Naive thymus-derived CD4-positive, alpha-beta T cell (primary cell): Measurements from ENCODE around the gene INMT. TPM values are rescaled to one million over a fixed set of nuclear protein-coding genes. Genes with fewer than 3 reads are reported as not detected.

Source experiments
- ATAC-seq: fragments of 150-1000 bp; cut with Tn5 transposase; 2 replicates; pipeline ENCODE4 v1.10.0; 2021; ENCODE audit warnings: mild to moderate bottlenecking, moderate library complexity
- CTCF ChIA-PET: fragments of 350-600 bp; sonication (Branson Sonifier 250); formaldehyde crosslinking; loops from one replicate; lab custom pipeline; 2021; ENCODE audit warnings: antibody characterized with exemption; lab: Charles Lee
- POLR2A ChIA-PET: fragments of 350-600 bp; sonication (Branson Sonifier 250); formaldehyde crosslinking; loops from one replicate; lab custom pipeline; 2021; ENCODE audit warnings: antibody characterized with exemption, inconsistent platforms; lab: Charles Lee
- DNase-seq, 9 donors: peaks; one replicate each; pipeline versions ENCODE4 v3.0.0 to v3.0.0-alpha.2; 2020 to 2022; ENCODE audit warnings: mixed read lengths in 1 of 9
- H3K27ac ChIP-seq: one replicate; pipeline ENCODE4 v1.7.0; 2013; ENCODE audit warnings: mild to moderate bottlenecking, low read depth, low read length, moderate library complexity
- H3K27me3 ChIP-seq, 2 donors: one replicate each; pipeline ENCODE4 v1.7.0; 2013; ENCODE audit warnings: low read length in 2 of 2, mild to moderate bottlenecking in 2 of 2, moderate library complexity in 2 of 2; ENCODE audit not compliant: control insufficient read depth in 2 of 2, insufficient read depth in 2 of 2
- H3K36me3 ChIP-seq, 3 experiments: 1 replicate in 2 of 3; 2 replicates in 1 of 3; pipeline ENCODE4 v1.7.0; 2013; ENCODE audit warnings: low read length in 3 of 3, mild to moderate bottlenecking in 3 of 3, moderate library complexity in 1 of 3; ENCODE audit not compliant: insufficient read depth in 3 of 3, control insufficient read depth in 2 of 3
- H3K4me1 ChIP-seq, 2 donors: one replicate each; pipeline ENCODE4 v1.7.0; 2013; ENCODE audit warnings: low read length in 2 of 2, mild to moderate bottlenecking in 2 of 2, moderate library complexity in 1 of 2; ENCODE audit not compliant: control insufficient read depth in 2 of 2, insufficient read depth in 2 of 2
- H3K4me3 ChIP-seq: 2 replicates; pipeline ENCODE4 v1.7.0; 2013; ENCODE audit warnings: mild to moderate bottlenecking, low read length
- H3K9me3 ChIP-seq, 3 experiments: 1 replicate in 2 of 3; 2 replicates in 1 of 3; pipeline ENCODE4 v1.7.0; 2013; ENCODE audit warnings: low read length in 3 of 3; ENCODE audit not compliant: control insufficient read depth in 2 of 3
- H3K27ac Mint-ChIP-seq, 9 donors: one replicate each; pipeline ENCODE4 v1.8.0; 2020 to 2022; ENCODE audit warnings: mixed read lengths in 9 of 9, mild to moderate bottlenecking in 8 of 9, moderate library complexity in 5 of 9, inconsistent platforms in 2 of 9
- H3K27me3 Mint-ChIP-seq, 5 donors: one replicate each; pipeline ENCODE4 v1.8.0; 2021 to 2022; ENCODE audit warnings: mixed read lengths in 5 of 5, mild to moderate bottlenecking in 1 of 5
- H3K36me3 Mint-ChIP-seq, 5 donors: one replicate each; pipeline ENCODE4 v1.8.0; 2020 to 2022; ENCODE audit warnings: mixed read lengths in 5 of 5, mild to moderate bottlenecking in 3 of 5, inconsistent platforms in 1 of 5
- H3K4me1 Mint-ChIP-seq, 7 donors: one replicate each; pipeline ENCODE4 v1.8.0; 2020 to 2022; ENCODE audit warnings: mixed read lengths in 7 of 7, mild to moderate bottlenecking in 3 of 7, inconsistent platforms in 1 of 7
- H3K4me3 Mint-ChIP-seq, 10 donors: one replicate each; pipeline ENCODE4 v1.8.0; 2020 to 2022; ENCODE audit warnings: mild to moderate bottlenecking in 10 of 10, mixed read lengths in 10 of 10, moderate library complexity in 6 of 10, inconsistent platforms in 2 of 10
- H3K9me3 Mint-ChIP-seq, 11 donors: one replicate each; pipeline ENCODE4 v1.8.0; 2020 to 2022; ENCODE audit warnings: mixed read lengths in 11 of 11, mild to moderate bottlenecking in 4 of 11, inconsistent platforms in 1 of 11, moderate library complexity in 1 of 11
- intact Hi-C, 2 donors: fragments of 100-400 bp; cut with micrococcal nuclease; formaldehyde crosslinking; loops; one replicate each; pipeline ENCODE4 v1.15.1; 2023
- polyA plus RNA-seq, 2 donors: library from polyadenylated mRNA; unstranded; fragments of 300-500 nt; fragmentation: Illumina TruSeq; gene quantifications; one replicate each; pipeline ENCODE4 v1.2.3, GENCODE V29; 2021
- total RNA-seq, 6 experiments: library from RNA in 5 of 6; stranded (reverse) in 5 of 6; gene quantifications; 1 replicate in 5 of 6; 2 replicates in 1 of 6; pipeline ENCODE4 v1.2.3 and lab custom pipeline; 2021 to 2026

Gene INMT
- total and polyA plus RNA-seq, 7 experiments from 2014 or later: 0.24 to 4.8 (median 0.55) TPM; not detected in 1

- Mint-ChIP-seq H3K36me3 (peaks cover 30 to 46% (median 41%) of the 10 kb centered on the region in 5 donors), H3K9me3 (peaks cover 9 to 32% (median 24%) of the 10 kb centered on the region in 11 donors), H3K27ac (peak overlapping the region in 2 of 9 donors; percentile 1 to 5), H3K4me3 (no peak overlapping the region), H3K4me1 (peaks cover 19 to 43% (median 35%) of the 10 kb centered on the region in 7 donors), H3K27me3 (no peaks in the 10 kb centered on the region)
- intact Hi-C loops: no loop called here
- no peak for DNase-seq
- POLR2A ChIA-PET: no interaction called here
- CTCF ChIA-PET: interaction anchor here (1.2 to 1.7 kb wide), 2 partner anchors 16 to 19 kb away, joined by 3 to 9 read pairs; no protein-coding TSS in a partner anchor
- no peak overlapping the region for H3K27ac ChIP-seq
- peaks cover 0 to 18% (median 0%) of the 10 kb centered on the region in 3 experiments for H3K9me3 ChIP-seq
- no peaks in the 10 kb centered on the region for H3K27me3 ChIP-seq
- no peak for ATAC-seq
- peaks cover 0 to 17% (median 0%) of the 10 kb centered on the region in 3 experiments for H3K36me3 ChIP-seq
- no peak overlapping the region for H3K4me3 ChIP-seq
- peaks cover 13 to 17% of the 10 kb centered on the region in 2 donors for H3K4me1 ChIP-seq
Observed at GRCh38 chr7:30722671-30723070, 29.3 kb upstream of the INMT start.

GRCh38 chr7:30723776-30724175 lies 28.2 kb upstream of the INMT start:
- no peak for DNase-seq
- peaks cover 0 to 8% (median 0%) of the 10 kb centered on the region in 3 experiments for H3K36me3 ChIP-seq
- Mint-ChIP-seq H3K4me1 (peaks cover 29 to 54% (median 46%) of the 10 kb centered on the region in 7 donors), H3K4me3 (no peak overlapping the region), H3K27me3 (no peaks in the 10 kb centered on the region), H3K9me3 (peaks cover 0 to 21% (median 14%) of the 10 kb centered on the region in 11 donors), H3K27ac (no peak overlapping the region), H3K36me3 (peaks cover 19 to 35% (median 30%) of the 10 kb centered on the region in 5 donors)
- H3K4me1 ChIP-seq: peaks cover 24 to 27% of the 10 kb centered on the region in 2 donors
- H3K9me3 ChIP-seq: peaks cover 0 to 9% (median 0%) of the 10 kb centered on the region in 3 experiments
- ATAC-seq: no peak
- intact Hi-C loops: no loop called here
- no peak overlapping the region for H3K4me3 ChIP-seq
- CTCF ChIA-PET: interaction anchor here (1.2 to 8.2 kb wide), 2 partner anchors 15 to 18 kb away, joined by 3 to 158 read pairs; no protein-coding TSS in a partner anchor
- no peaks in the 10 kb centered on the region for H3K27me3 ChIP-seq
- POLR2A ChIA-PET: no interaction called here
- no peak overlapping the region for H3K27ac ChIP-seq

- Histone ChIP-seq H3K4me1 (peaks cover 24 to 49% of the 10 kb centered on the region in 2 donors), H3K36me3 (no peaks in the 10 kb centered on the region), H3K27ac (peak overlapping the region; percentile 67), H3K27me3 (no peaks in the 10 kb centered on the region), H3K9me3 (no peaks in the 10 kb centered on the region), H3K4me3 (peak overlapping the region; percentile 86)
- H3K9me3 Mint-ChIP-seq: peaks cover 0 to 3% (median 0%) of the 10 kb centered on the region in 11 donors
- DNase-seq (peak in 4 of 9 donors; percentile 38 to 53 (median 43)), ATAC-seq (peak; percentile 31)
- peaks cover 42 to 71% (median 69%) of the 10 kb centered on the region in 7 donors for H3K4me1 Mint-ChIP-seq
- peak overlapping the region; percentile 86 to 96 (median 91) for H3K27ac Mint-ChIP-seq
- CTCF ChIA-PET: interaction anchor here (0.7 to 8.2 kb wide), 11 partner anchors 13 to 558 kb away, joined by 3 to 158 read pairs (median 3); partner anchors contain the start of gene NOD1
- POLR2A ChIA-PET: interaction anchor here (0.6 to 6.5 kb wide), 8 partner anchors 8 to 156 kb away, joined by 3 to 126 read pairs (median 5); no protein-coding TSS in a partner anchor
- intact Hi-C loops: loop anchor here (1.0 to 5.0 kb wide), 11 partner anchors 12 to 1768 kb away; partner anchors contain the start of genes GARS1 (in 2 of the 2), MINDY4 (in 2 of the 2), AVL9 (in 1 of the 2) and CRHR2 (in 1 of the 2)
- peaks cover 4 to 9% (median 8%) of the 10 kb centered on the region in 5 donors for H3K36me3 Mint-ChIP-seq
- peak overlapping the region; percentile 76 to 91 (median 90) for H3K4me3 Mint-ChIP-seq
- no peaks in the 10 kb centered on the region for H3K27me3 Mint-ChIP-seq
Observed at GRCh38 chr7:30726296-30727006, 25.5 kb upstream of the INMT start.

GRCh38 chr7:30727061-30727945 lies 24.6 kb upstream of the INMT start:
- intact Hi-C loops: loop anchor here (1.0 to 5.0 kb wide), 11 partner anchors 11 to 1767 kb away; partner anchors contain the start of genes GARS1 (in 2 of the 2), MINDY4 (in 2 of the 2), AVL9 (in 1 of the 2) and CRHR2 (in 1 of the 2)
- ChIA-PET POLR2A (interaction anchor here (0.7 to 6.5 kb wide), 9 partner anchors 9 to 157 kb away, joined by 3 to 126 read pairs (median 4); no protein-coding TSS in a partner anchor), CTCF (interaction anchor here (0.8 to 8.2 kb wide), 10 partner anchors 12 to 570 kb away, joined by 3 to 158 read pairs (median 3); partner anchors contain the start of gene NOD1)
- Histone ChIP-seq H3K4me3 (peak overlapping the region; percentile 86), H3K4me1 (peaks cover 24 to 52% of the 10 kb centered on the region in 2 donors), H3K36me3 (no peaks in the 10 kb centered on the region), H3K27ac (peak overlapping the region; percentile 67), H3K27me3 (no peaks in the 10 kb centered on the region), H3K9me3 (no peaks in the 10 kb centered on the region)
- peak; percentile 93 for ATAC-seq
- Mint-ChIP-seq H3K27me3 (no peaks in the 10 kb centered on the region), H3K36me3 (peaks cover 4 to 9% (median 8%) of the 10 kb centered on the region in 5 donors), H3K4me1 (peaks cover 46 to 79% (median 77%) of the 10 kb centered on the region in 7 donors), H3K4me3 (peak overlapping the region; percentile 76 to 91 (median 90)), H3K27ac (peak overlapping the region; percentile 86 to 96 (median 91)), H3K9me3 (peaks cover 0 to 3% (median 0%) of the 10 kb centered on the region in 11 donors)
- DNase-seq: peak in 8 of 9 donors; percentile 30 to 86 (median 81)

DNA sequence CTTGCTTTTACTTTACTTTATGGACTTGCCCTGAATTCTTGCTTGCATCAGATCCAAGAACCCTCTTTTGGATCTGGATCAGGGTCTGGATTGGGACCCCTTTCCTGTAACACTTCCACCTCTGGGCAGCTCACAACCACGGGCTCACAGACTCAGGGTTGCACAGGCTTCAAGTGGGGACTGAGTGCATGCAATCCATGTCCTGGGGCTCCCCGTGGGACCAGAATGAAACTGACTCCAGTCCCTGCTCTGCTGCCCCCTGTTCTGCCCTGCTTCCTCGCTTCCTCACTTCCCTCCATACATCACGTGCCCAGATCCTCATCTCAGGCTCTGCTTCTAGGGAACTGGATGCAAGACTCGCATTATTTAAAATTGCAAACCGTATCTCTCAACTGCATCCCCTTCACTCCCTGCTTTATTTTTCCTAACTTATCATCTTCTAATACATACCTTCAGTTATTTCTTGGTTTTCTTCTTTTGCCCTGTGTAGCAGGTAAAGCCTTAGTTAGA lies 23.3 kb upstream of the INMT start:
- DNase-seq (no peak), ATAC-seq (no peak)
- Histone ChIP-seq H3K27ac (peak overlapping the region; percentile 17), H3K4me3 (no peak overlapping the region), H3K27me3 (no peaks in the 10 kb centered on the region), H3K4me1 (peaks cover 24 to 52% of the 10 kb centered on the region in 2 donors), H3K36me3 (no peaks in the 10 kb centered on the region), H3K9me3 (no peaks in the 10 kb centered on the region)
- H3K27me3 Mint-ChIP-seq: no peaks in the 10 kb centered on the region
- intact Hi-C loops: loop anchor here in 1 of 2 donors (5.0 kb wide), 1 partner anchor 701 kb away; the partner anchor contains the start of genes FKBP14 and PLEKHA8
- ChIA-PET POLR2A (interaction anchor here (2.7 to 6.5 kb wide), 2 partner anchors 7 to 11 kb away, joined by 19 to 126 read pairs; no protein-coding TSS in a partner anchor), CTCF (interaction anchor here (0.8 to 8.2 kb wide), 2 partner anchors 10 to 406 kb away, joined by 4 to 158 read pairs; no protein-coding TSS in a partner anchor)
- H3K4me3 Mint-ChIP-seq: peak overlapping the region in 8 of 10 donors; percentile 1 to 89 (median 61)
- H3K9me3 Mint-ChIP-seq: peaks cover 0 to 1% (median 0%) of the 10 kb centered on the region in 11 donors
- peaks cover 4 to 9% (median 5%) of the 10 kb centered on the region in 5 donors for H3K36me3 Mint-ChIP-seq
- peak overlapping the region; percentile 64 to 95 (median 90) for H3K27ac Mint-ChIP-seq
- peaks cover 47 to 88% (median 80%) of the 10 kb centered on the region in 7 donors for H3K4me1 Mint-ChIP-seq
